Panc1 (cell line): ENCODE data around the gene NRG2. TPM values are rescaled to one million over a fixed set of nuclear protein-coding genes. Genes with fewer than 3 reads are reported as not detected.

Experiments
- ATAC-seq: fragments of 200-7000 bp; cut with Tn5 transposase; 2 replicates; pipeline ENCODE4 v1.9.1; 2020; ENCODE audit warnings: mild to moderate bottlenecking, moderate library complexity
- BruUV-seq: library from RNA; stranded (reverse); fragments of 400-500 nt; replicated peaks from 2 replicates; lab custom pipeline; 2021; lab: Mats Ljungman, UMichigan
- CTCF ChIA-PET: fragments of 300-600 bp; sonication (Branson Sonifier 250); formaldehyde crosslinking; loops from one replicate; lab custom pipeline; 2022; ENCODE audit warnings: antibody characterized with exemption; lab: Charles Lee
- POLR2A ChIA-PET: fragments of 300-600 bp; sonication (Branson Sonifier 250); formaldehyde crosslinking; loops from one replicate; lab custom pipeline; 2022; ENCODE audit warnings: antibody characterized with exemption; lab: Charles Lee
- DNase-seq: peaks from one replicate; pipeline ENCODE4 v3.0.0-alpha.2; 2010; ENCODE audit warnings: low read depth, low spot score
- H3K27ac ChIP-seq: 2 replicates; pipeline ENCODE4 v1.5.1; 2011; ENCODE audit warnings: mild to moderate bottlenecking, low read length, inconsistent platforms
- H3K27me3 ChIP-seq: fragments of 200-500 bp; sonication (Bioruptor generic); 2 replicates; pipeline ENCODE4 v1.6.0; 2014; ENCODE audit warnings: low read length, inconsistent platforms; ENCODE audit not compliant: control insufficient read depth, insufficient read depth
- H3K36me3 ChIP-seq: fragments of 200-500 bp; sonication (Bioruptor generic); 2 replicates; pipeline ENCODE4 v1.5.1; 2014; ENCODE audit warnings: inconsistent platforms, mild to moderate bottlenecking, low read length, moderate library complexity; ENCODE audit not compliant: control insufficient read depth, insufficient read depth
- H3K4me1 ChIP-seq: 2 replicates; pipeline ENCODE4 v1.5.1; 2011; ENCODE audit warnings: inconsistent platforms, mild to moderate bottlenecking, low read length, moderate library complexity; ENCODE audit not compliant: control insufficient read depth, insufficient read depth
- H3K4me3 ChIP-seq, 2 experiments: 2 replicates each; pipeline ENCODE4 v1.5.1; 2011 to 2012; ENCODE audit warnings: low read depth in 2 of 2, low read length in 2 of 2, mild to moderate bottlenecking in 2 of 2, inconsistent platforms in 1 of 2, moderate library complexity in 1 of 2
- H3K9me3 ChIP-seq: fragments of 200-500 bp; sonication (Bioruptor generic); 2 replicates; pipeline ENCODE4 v1.5.1; 2014; ENCODE audit warnings: low read depth, mild to moderate bottlenecking, inconsistent platforms, low read length, moderate library complexity; ENCODE audit not compliant: control insufficient read depth, insufficient read depth
- CTCF ChIP-seq: fragments of 450-650 bp; IDR thresholded peaks from 2 replicates; pipeline ENCODE4 v1.5.1; 2017; ENCODE audit warnings: mild to moderate bottlenecking
- POLR2AphosphoS5 ChIP-seq: IDR thresholded peaks from 2 replicates; pipeline ENCODE4 v1.6.1; 2012; ENCODE audit warnings: mild to moderate bottlenecking, low read depth, low read length, moderate library complexity
- REST ChIP-seq, 2 experiments: IDR thresholded peaks; 2 replicates each; pipeline ENCODE4 v1.6.1; 2011 to 2012; ENCODE audit warnings: low read depth in 2 of 2, control low read depth in 1 of 2, low read length in 1 of 2, mild to moderate bottlenecking in 1 of 2, moderate library complexity in 1 of 2; ENCODE audit not compliant: insufficient read depth in 1 of 2
- SIN3A ChIP-seq: IDR thresholded peaks from 2 replicates; pipeline ENCODE4 v1.6.1; 2012; ENCODE audit warnings: low read depth, mild to moderate bottlenecking, low read length, moderate library complexity, borderline replicate concordance; ENCODE audit not compliant: insufficient read depth
- TCF7L2 ChIP-seq: IDR thresholded peaks from 2 replicates; pipeline ENCODE4 v1.6.1; 2011; ENCODE audit warnings: mild to moderate bottlenecking, low read depth, low read length, inconsistent platforms
- in situ Hi-C: cut with HindIII; loops from 2 replicates; pipeline ENCODE4 v1.10.0; 2016; ENCODE audit warnings: low sequenced_read_pairs, low pct_unique_long_range_greater_than_20kb
- intact Hi-C: fragments of 100-400 bp; cut with micrococcal nuclease; formaldehyde crosslinking; loops from one replicate; pipeline ENCODE4 v1.10.0; 2022; ENCODE audit not compliant: unreplicated experiment
- total RNA-seq: library from RNA; stranded (reverse); gene quantifications from one replicate; pipeline ENCODE4 v1.2.1, GENCODE V29; 2021; ENCODE audit not compliant: unreplicated experiment

The NRG2 gene
- total RNA-seq, 1 experiment from 2014 or later: 20.2 TPM

- Histone ChIP-seq H3K4me1 (no peaks in the 10 kb centered on the region), H3K4me3 (no peak overlapping the region), H3K9me3 (no peaks in the 10 kb centered on the region), H3K27ac (no peak overlapping the region), H3K27me3 (peaks cover 19% of the 10 kb centered on the region; the same call in 1 of the 2 replicates), H3K36me3 (no peaks in the 10 kb centered on the region)
- intact Hi-C loops: no loop called here
- ATAC-seq (no peak), DNase-seq (no peak)
- ChIA-PET POLR2A (no interaction called here), CTCF (no interaction called here)
- no peak for TF ChIP-seq REST (IDR thresholded peaks at IDR 0.05; ENCODE audit: insufficient read depth in 1 of 2, low read depth in 2 of 2, low read length in 1 of 2)
- no peak for TF ChIP-seq TCF7L2
- TF ChIP-seq CTCF: no peak
- no peak for TF ChIP-seq POLR2AphosphoS5
- no peak for TF ChIP-seq SIN3A
- no TSS peak for BruUV-seq
- in situ Hi-C loops: no loop called here
Measured at GRCh38 chr5:140060816-140061215, 17.7 kb upstream of the NRG2 start.

DNA sequence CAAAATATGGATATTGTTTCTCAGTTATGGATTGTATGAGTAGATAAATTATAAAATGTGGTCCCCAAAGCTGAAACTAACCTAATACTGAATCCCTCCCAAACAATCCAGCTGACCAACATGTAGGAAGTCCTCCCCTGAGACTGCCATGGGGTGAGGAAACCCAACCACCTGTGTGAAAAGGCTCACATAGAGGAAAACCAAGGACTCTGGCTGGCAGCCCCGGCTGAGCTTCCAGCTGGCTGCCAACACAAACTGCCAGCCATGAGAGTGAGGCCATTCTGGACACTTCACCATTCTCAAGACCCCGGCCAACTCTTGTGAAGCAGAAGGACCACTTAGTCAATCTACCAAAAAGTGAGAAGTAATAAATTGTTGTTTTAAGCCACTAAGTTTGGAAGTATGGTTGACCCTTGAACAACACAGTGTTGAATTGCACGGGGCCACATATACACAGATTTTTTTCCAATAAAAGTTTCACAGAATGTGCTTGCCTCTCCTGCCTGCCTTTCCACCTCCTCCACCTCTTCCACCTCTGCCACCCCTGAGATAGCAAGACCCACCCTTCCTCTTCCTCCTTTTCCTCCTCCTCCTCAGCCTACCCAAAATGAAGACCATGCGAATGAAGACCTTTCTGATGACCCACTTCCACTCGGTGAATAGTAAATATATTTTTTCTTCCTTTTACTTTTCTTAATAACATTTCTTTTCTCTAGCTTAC, 15.3 kb upstream of the NRG2 start:
- Histone ChIP-seq H3K9me3 (no peaks in the 10 kb centered on the region), H3K27me3 (peaks cover 14% of the 10 kb centered on the region; the same call in 1 of the 2 replicates), H3K4me1 (no peaks in the 10 kb centered on the region), H3K27ac (no peak overlapping the region), H3K36me3 (no peaks in the 10 kb centered on the region), H3K4me3 (no peak overlapping the region)
- intact Hi-C loops (no loop called here), in situ Hi-C loops (no loop called here)
- ChIA-PET POLR2A (no interaction called here), CTCF (no interaction called here)
- BruUV-seq: no TSS peak
- TF ChIP-seq REST (IDR thresholded peaks at IDR 0.05; ENCODE audit: insufficient read depth in 1 of 2, low read depth in 2 of 2, low read length in 1 of 2): no peak
- no peak for TF ChIP-seq TCF7L2
- no peak for TF ChIP-seq SIN3A
- no peak for TF ChIP-seq CTCF
- TF ChIP-seq POLR2AphosphoS5: no peak
- DNase-seq (no peak), ATAC-seq (no peak)
